ENCODE results near the gene PTPN11. TPM values are rescaled to one million over a fixed set of nuclear protein-coding genes. Genes with fewer than 3 reads are reported as not detected.

PTPN11 gene
- total and polyA plus RNA-seq, 2 of the 13 experiments (the other 11 are each of a cell fraction or from before 2014, with no cell fraction given) = 30.0 to 63.5 TPM

DNA sequence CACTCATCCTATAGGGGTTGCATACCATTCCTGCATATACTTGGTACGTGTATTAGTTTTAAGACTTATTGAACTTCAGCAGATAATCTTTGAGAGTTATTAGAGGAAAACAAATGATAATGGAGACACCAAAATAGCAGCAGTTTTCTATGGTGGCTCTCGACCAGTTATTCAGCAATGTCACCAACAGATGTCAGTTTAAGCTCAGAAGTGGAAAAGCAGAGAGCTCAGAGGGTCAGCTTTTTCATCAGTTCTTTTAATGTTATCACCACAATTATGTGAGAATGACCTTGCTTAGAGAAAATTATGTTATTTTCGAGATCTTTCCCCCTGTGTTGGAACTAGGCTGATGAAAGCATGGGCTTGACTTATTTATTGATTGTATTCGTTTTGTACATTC is 32.0 kb downstream of the PTPN11 start:
- Histone ChIP-seq H3K79me2 (ENCODE audit: insufficient read depth, low read length) (no peaks in the 10 kb centered on the region), H3K9me3 (ENCODE audit: low read length) (no peaks in the 10 kb centered on the region), H3K9ac (ENCODE audit: insufficient read depth, low read depth, low read length) (no peak overlapping the region), H3K4me3 (replicated peaks in 1 of 3; ENCODE audit: insufficient read depth in 1 of 3, low read depth in 2 of 3, low read length in 3 of 3) (no peak overlapping the region), H2AFZ (ENCODE audit: low read length) (no peak overlapping the region), H3K27me3 (ENCODE audit: control insufficient read depth in 1 of 2, insufficient read depth in 2 of 2, low read length in 2 of 2) (no peaks in the 10 kb centered on the region), H3K4me1 (ENCODE audit: insufficient read depth, low read length) (no peaks in the 10 kb centered on the region), H3K27ac (ENCODE audit: extremely low read length, insufficient read depth, low read length) (no peak overlapping the region), H3K36me3 (replicated peaks in 1 of 2; ENCODE audit: control insufficient read depth in 1 of 2, insufficient read depth in 2 of 2, low read length in 2 of 2) (peaks cover 13 to 57% of the 10 kb centered on the region in 2 experiments), H3K4me2 (ENCODE audit: low read depth, low read length) (no peak overlapping the region), H4K20me1 (ENCODE audit: insufficient read depth, low read length) (no peaks in the 10 kb centered on the region)
- POLR2A ChIA-PET = no interaction called here
- CTCF ChIA-PET (ENCODE audit: low intra/inter-chr PET ratio, low total read pairs) = no interaction called here
- in situ Hi-C loops (cut with HindIII; ENCODE audit: extremely low pct_ligation_motif_present, low pct_unique_long_range_greater_than_20kb) (no loop called here), intact Hi-C loops (cut with micrococcal nuclease; ENCODE audit: unreplicated experiment) (no loop called here)
- peak; percentile 27; the same call in 1 of the 2 replicates for TF ChIP-seq STAG1 (CRISPR knock-in tag; IDR thresholded peaks at IDR 0.05)
- TF ChIP-seq, protein P1, sequence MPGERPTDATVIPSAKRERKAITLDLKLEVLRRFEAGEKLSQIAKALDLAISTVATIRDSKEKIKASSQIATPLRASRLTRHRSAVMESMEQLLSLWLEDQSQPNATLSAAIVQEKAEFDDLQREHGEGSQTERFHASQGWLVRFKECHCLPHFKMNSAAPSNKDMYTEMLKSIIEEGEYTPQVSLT (CRISPR knock-in tag; IDR thresholded peaks at IDR 0.05; ENCODE audit: borderline replicate concordance, low read depth) = no peak
- TF ChIP-seq, protein P2, sequence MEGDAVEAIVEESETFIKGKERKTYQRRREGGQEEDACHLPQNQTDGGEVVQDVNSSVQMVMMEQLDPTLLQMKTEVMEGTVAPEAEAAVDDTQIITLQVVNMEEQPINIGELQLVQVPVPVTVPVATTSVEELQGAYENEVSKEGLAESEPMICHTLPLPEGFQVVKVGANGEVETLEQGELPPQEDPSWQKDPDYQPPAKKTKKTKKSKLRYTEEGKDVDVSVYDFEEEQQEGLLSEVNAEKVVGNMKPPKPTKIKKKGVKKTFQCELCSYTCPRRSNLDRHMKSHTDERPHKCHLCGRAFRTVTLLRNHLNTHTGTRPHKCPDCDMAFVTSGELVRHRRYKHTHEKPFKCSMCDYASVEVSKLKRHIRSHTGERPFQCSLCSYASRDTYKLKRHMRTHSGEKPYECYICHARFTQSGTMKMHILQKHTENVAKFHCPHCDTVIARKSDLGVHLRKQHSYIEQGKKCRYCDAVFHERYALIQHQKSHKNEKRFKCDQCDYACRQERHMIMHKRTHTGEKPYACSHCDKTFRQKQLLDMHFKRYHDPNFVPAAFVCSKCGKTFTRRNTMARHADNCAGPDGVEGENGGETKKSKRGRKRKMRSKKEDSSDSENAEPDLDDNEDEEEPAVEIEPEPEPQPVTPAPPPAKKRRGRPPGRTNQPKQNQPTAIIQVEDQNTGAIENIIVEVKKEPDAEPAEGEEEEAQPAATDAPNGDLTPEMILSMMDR (CRISPR knock-in tag; IDR thresholded peaks at IDR 0.05) = peak; percentile 16; the same call in 1 of the 2 replicates
- FAIRE-seq (no peak), DNase-seq (ENCODE audit: low spot score) (no peak), ATAC-seq (no peak)
- no TSS peak for BruUV-seq (replicated peaks)
- WGBS (ENCODE audit: low lambda C conversion rate) = 94% methylated on average over 4 of the region's 4 CpGs

DNA sequence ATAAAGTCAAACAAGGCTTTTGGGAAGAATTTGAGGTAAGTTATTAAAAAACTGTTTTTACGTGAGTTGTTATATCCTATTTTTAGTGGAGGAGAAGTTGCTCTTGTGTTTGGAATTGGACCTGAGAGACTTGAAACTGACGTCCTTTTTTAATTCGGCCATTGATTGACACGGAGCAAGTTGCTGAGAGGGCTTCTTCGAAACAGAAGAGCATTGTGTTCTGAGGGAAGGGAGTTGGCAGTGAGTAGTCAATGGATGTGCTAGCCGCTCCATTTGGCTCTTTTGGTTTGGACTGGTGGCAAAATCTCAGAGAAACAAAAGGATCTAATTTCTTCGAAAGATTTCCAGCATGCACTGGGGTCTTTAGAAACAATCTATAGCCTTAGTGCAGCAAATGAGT is 37.3 kb downstream of the PTPN11 start:
- no peak overlapping the region for H2AFZ ChIP-seq (ENCODE audit: low read length)
- peaks cover 17 to 60% of the 10 kb centered on the region in 2 experiments for H3K36me3 ChIP-seq (replicated peaks in 1 of 2; ENCODE audit: control insufficient read depth in 1 of 2, insufficient read depth in 2 of 2, low read length in 2 of 2)
- ChIA-PET CTCF (ENCODE audit: low intra/inter-chr PET ratio, low total read pairs) (no interaction called here), POLR2A (no interaction called here)
- no peaks in the 10 kb centered on the region for H3K9me3 ChIP-seq (ENCODE audit: low read length)
- intact Hi-C loops (cut with micrococcal nuclease; ENCODE audit: unreplicated experiment) (no loop called here), in situ Hi-C loops (cut with HindIII; ENCODE audit: extremely low pct_ligation_motif_present, low pct_unique_long_range_greater_than_20kb) (no loop called here)
- H3K4me3 ChIP-seq (replicated peaks in 1 of 3; ENCODE audit: insufficient read depth in 1 of 3, low read depth in 2 of 3, low read length in 3 of 3) = no peak overlapping the region
- H3K79me2 ChIP-seq (ENCODE audit: insufficient read depth, low read length) = no peaks in the 10 kb centered on the region
- H3K4me2 ChIP-seq (ENCODE audit: low read depth, low read length) = no peak overlapping the region
- H3K9ac ChIP-seq (ENCODE audit: insufficient read depth, low read depth, low read length) = no peak overlapping the region
- FAIRE-seq = no peak
- BruUV-seq (replicated peaks) = no TSS peak
- no peak for DNase-seq (ENCODE audit: low spot score)
- H3K27ac ChIP-seq (ENCODE audit: extremely low read length, insufficient read depth, low read length) = no peak overlapping the region
- H3K27me3 ChIP-seq (ENCODE audit: control insufficient read depth in 1 of 2, insufficient read depth in 2 of 2, low read length in 2 of 2) = no peaks in the 10 kb centered on the region
- ATAC-seq = no peak
- WGBS (ENCODE audit: low lambda C conversion rate) = 96% methylated on average over 7 of the region's 7 CpGs
- no peaks in the 10 kb centered on the region for H3K4me1 ChIP-seq (ENCODE audit: insufficient read depth, low read length)
- no peaks in the 10 kb centered on the region for H4K20me1 ChIP-seq (ENCODE audit: insufficient read depth, low read length)
- TF ChIP-seq, protein P3, sequence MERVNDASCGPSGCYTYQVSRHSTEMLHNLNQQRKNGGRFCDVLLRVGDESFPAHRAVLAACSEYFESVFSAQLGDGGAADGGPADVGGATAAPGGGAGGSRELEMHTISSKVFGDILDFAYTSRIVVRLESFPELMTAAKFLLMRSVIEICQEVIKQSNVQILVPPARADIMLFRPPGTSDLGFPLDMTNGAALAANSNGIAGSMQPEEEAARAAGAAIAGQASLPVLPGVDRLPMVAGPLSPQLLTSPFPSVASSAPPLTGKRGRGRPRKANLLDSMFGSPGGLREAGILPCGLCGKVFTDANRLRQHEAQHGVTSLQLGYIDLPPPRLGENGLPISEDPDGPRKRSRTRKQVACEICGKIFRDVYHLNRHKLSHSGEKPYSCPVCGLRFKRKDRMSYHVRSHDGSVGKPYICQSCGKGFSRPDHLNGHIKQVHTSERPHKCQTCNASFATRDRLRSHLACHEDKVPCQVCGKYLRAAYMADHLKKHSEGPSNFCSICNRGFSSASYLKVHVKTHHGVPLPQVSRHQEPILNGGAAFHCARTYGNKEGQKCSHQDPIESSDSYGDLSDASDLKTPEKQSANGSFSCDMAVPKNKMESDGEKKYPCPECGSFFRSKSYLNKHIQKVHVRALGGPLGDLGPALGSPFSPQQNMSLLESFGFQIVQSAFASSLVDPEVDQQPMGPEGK (CRISPR knock-in tag; IDR thresholded peaks at IDR 0.05) = no peak
- TF ChIP-seq CEBPG (CRISPR knock-in tag; IDR thresholded peaks at IDR 0.05) (no peak), ZSCAN29 (CRISPR knock-in tag; conservative IDR thresholded peaks at IDR 0.05) (no peak), ZNF335 (CRISPR knock-in tag; IDR thresholded peaks at IDR 0.05) (no peak), PAWR (CRISPR knock-in tag; IDR thresholded peaks at IDR 0.05; ENCODE audit: borderline replicate concordance) (no peak), SAP130 (CRISPR knock-in tag; IDR thresholded peaks at IDR 0.05; ENCODE audit: low read depth) (no peak), FOSL1 (CRISPR knock-in tag; IDR thresholded peaks at IDR 0.05; ENCODE audit: borderline replicate concordance) (no peak), ZBTB21 (CRISPR knock-in tag; IDR thresholded peaks at IDR 0.05) (no peak)
- TF ChIP-seq, protein P4, sequence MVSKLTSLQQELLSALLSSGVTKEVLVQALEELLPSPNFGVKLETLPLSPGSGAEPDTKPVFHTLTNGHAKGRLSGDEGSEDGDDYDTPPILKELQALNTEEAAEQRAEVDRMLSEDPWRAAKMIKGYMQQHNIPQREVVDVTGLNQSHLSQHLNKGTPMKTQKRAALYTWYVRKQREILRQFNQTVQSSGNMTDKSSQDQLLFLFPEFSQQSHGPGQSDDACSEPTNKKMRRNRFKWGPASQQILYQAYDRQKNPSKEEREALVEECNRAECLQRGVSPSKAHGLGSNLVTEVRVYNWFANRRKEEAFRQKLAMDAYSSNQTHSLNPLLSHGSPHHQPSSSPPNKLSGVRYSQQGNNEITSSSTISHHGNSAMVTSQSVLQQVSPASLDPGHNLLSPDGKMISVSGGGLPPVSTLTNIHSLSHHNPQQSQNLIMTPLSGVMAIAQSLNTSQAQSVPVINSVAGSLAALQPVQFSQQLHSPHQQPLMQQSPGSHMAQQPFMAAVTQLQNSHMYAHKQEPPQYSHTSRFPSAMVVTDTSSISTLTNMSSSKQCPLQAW (CRISPR knock-in tag; IDR thresholded peaks at IDR 0.05) = no peak
- TF ChIP-seq, protein P5, sequence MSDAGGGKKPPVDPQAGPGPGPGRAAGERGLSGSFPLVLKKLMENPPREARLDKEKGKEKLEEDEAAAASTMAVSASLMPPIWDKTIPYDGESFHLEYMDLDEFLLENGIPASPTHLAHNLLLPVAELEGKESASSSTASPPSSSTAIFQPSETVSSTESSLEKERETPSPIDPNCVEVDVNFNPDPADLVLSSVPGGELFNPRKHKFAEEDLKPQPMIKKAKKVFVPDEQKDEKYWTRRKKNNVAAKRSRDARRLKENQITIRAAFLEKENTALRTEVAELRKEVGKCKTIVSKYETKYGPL (CRISPR knock-in tag; IDR thresholded peaks at IDR 0.05) = no peak
